HG02571 (cell line): ENCODE data around the gene SLC7A14.

Experiments used
- ATAC-seq: cut with Tn5 transposase; IDR thresholded peaks from one replicate; pipeline ENCODE4 v1.9.1; 2021; ENCODE audit warnings: mild to moderate bottlenecking, moderate library complexity; ENCODE audit not compliant: unreplicated experiment

SLC7A14 gene

GRCh38 chr3:170500462-170500861 lies 85.4 kb downstream of the SLC7A14 start:
- no peak for ATAC-seq

DNA sequence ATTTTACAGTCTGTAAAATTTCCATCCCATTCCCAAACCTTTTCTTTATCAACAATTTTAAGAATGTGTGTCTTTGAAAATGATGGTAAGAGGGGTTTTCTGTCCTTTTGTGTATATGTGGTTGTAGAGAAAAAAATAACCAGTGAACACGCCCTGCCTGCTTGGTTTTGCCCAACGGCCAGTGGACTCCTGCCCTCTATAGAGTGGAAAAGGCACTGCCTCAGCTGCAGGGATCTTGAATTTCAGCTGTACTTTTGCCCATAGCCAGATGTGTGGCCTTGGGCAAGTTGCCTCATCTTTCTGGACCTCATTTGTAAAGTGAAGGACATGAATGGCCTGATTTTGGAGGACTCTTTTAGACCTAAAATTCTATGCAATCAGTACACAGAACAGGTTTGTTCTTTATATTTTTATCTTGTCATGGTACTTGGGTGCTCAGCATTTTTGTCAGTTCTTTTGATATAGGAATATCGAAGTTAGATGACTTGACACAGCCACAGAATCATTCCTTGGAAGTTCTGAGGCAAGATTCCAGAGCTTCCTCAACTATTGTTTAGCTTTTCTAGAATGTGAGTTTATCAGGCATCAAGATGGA lies 86.2 kb downstream of the SLC7A14 start:
- no peak for ATAC-seq

DNA sequence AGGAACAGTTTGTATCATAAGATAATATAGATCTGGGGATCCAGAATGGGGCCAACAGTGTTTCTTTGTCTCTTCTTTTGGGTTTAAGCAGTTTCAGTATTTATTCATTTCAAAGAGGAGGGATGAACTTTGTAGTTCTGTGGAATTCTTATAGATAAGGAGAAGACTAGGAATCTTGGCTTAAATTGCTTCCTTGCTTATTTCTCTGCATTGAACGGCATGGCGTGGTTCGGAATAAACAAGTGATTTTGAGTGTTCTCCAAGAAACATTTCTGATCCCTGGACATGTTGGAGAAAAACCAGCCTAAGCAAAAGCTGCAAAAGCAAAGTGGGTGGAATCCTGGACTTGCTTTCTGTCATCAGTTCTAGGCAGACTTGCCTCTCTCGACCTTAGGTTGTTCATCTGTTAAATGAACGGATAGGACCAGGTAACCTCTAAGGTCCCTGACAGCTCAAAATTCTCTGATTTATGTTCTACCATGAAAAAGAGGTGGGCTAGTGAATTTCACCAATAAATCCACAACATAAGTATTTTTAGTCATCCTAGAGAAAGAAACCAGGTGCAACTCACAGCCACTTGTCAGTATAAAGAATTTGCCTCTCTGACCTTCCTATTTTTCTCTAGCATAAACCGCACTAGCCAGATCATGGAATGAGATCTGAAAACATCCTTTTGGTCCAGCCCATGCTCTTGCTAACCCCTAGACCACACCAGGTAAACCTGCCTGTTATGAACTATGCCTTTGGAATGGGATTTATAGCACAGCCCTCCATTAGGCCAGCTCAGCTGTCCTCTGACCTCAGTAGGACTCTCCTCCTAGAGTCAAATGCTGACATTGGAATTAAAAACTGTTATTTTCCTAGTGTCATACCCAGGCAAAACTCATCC lies 88.4 kb downstream of the SLC7A14 start:
- no peak for ATAC-seq

DNA sequence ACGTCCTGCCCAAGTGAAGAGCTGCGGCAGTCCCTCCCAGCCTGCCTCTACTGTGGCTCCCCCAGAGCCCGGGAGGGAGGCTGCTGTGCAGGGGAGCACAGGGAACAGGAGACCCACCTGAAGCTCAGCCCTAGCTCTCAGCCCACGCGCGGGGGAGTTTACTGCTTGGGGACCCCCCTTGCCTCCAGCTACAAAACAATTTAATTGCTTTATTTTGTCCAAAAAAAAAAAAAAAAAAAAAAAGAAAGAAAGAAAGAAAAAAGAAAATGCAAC lies 89.1 kb downstream of the SLC7A14 start:
- ATAC-seq = no peak

GRCh38 chr3:170496026-170496867 lies 89.6 kb downstream of the SLC7A14 start:
- ATAC-seq = no peak

GRCh38 chr3:170494766-170495165 lies 91.1 kb downstream of the SLC7A14 start:
- ATAC-seq = no peak

DNA sequence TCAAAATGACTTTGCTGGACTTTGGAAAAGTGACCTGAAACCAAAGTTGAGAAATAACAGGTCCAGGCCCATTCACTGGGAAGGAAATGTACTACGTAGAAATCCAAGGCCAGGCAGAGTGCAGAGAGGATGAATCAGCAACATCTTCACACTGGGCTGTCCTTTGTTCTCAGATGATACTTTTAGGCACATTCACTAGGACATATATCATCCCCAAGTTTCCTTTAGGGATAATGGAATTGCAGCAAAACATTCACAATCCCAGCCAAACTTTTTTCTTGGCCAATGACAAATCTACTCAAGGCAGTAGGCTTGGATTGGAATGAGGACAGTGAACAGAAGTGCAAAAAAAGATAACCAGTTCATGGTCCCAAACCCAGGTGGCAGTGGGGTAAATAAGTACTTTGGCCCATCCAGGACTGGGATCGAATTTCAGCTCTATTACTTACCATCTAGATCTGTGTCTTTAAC lies 92.1 kb downstream of the SLC7A14 start:
- ATAC-seq = no peak

- ATAC-seq = no peak
These were observed 94.0 kb downstream of the SLC7A14 start for GRCh38 chr3:170491901-170492300.

DNA sequence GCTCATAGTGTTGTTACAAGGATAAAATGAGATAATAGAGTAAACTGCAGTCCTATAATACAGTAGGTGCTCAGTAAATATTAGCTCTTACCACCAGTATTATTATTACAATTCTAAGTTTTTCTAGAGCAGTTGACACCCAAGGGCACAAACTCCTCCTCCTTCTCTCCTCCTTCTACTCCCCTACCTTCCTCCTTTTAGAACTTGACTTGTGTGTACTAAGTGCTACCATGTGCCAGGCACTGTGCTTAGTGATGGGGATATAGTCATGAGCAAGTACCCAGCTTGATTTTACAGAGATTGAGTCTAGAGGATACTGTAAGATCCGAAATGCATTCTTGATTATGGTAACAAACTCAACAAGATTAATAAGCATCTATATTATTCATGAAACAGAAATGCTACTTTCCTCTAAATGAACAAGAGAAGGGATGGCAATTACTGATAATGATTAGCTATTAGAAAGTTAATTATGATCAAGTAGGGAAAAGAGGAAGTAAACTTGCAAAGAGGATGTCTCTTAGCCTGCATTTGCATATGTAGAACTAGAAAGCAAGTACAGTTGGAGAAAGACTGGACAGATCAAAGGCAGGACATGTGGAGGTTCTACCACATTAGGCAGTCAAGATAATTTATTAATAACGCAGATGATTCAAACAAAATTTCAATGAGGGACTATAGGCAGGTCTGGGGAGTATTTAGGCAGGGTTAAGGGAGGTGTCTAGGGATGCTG lies 94.9 kb downstream of the SLC7A14 start:
- ATAC-seq = no peak

DNA sequence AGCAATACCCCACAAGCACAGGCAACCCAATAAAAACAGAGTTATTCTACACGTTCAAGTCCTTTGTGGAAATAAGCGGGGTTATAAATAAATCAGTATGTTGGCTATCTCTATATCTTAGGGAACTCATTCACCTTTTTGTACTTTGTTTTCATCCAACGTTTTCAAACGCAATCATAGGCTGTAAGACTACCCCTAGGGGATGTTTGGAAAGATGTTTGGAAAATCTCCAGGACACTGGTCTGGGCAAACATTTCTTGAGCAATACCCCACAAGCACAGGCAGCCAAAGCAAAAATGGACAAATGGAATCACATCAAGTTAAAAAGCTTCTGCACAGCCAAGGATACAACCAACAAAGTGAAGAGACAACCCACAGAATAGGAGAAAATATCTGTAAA lies 97.1 kb downstream of the SLC7A14 start:
- ATAC-seq = no peak

DNA sequence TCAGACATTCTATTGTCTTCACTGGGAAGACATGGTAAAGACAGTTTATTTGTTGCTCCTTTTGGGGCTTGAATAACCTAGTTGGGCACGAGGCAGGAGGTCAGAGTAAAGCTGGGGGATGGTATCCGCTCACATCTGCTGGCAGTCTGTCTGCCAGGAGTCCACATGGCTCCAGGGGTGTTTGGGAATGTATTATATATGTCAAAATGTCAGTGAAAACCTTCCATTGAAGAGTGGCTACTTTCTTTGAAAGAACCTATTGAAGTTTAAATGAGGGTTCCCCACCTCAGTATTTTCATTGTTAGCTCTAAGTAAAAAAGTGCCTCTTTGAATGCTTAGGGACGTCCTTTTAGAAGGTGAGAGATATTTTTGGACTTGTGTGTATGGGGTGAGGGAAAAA lies 98.8 kb downstream of the SLC7A14 start:
- ATAC-seq = no peak

- no peak for ATAC-seq
These were observed 99.5 kb downstream of the SLC7A14 start for GRCh38 chr3:170486398-170486797.

DNA sequence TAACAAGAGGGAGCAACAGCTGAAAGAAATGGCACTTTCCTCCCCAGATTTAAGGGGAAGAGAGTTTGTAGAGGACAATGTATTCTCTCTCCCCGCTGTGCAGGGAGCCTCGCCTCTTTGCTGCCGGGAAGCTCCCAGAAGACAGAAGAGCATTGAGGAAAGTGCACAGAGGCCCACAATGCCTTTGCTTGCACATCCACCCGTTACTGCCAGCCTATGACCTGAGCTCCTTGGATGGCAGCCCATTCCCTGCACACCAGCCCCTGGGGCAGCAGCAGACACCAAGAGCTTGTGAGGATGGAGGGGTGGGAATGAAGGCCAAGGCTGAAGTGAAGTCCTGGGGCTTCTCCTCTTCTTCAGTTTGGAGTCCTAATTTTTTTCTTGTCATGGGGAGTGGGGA lies 100.2 kb downstream of the SLC7A14 start:
- ATAC-seq = no peak

DNA sequence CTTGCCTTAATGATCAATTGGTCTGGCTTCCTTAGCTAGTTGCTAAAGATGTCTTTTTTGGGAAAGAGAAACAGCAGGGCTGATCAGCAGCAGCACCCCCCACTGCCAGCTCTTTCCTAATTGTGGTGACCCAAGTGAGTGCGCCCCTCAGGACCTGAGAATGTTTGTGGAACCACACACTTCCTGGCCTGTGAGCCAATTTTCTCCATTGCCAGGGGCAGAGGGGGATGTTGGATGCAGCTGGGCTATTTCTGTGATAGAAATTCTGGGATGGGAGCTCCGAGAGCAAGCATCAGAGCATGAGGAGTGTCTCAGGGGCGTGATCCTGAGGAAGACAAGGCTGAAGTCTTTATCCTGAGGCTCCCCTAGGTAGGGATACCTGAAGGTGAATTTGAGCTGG lies 100.6 kb downstream of the SLC7A14 start:
- no peak for ATAC-seq

- no peak for ATAC-seq
These were observed 101.0 kb downstream of the SLC7A14 start for GRCh38 chr3:170484869-170485268.

- ATAC-seq = no peak
These were observed 102.2 kb downstream of the SLC7A14 start for GRCh38 chr3:170483485-170484262.

DNA sequence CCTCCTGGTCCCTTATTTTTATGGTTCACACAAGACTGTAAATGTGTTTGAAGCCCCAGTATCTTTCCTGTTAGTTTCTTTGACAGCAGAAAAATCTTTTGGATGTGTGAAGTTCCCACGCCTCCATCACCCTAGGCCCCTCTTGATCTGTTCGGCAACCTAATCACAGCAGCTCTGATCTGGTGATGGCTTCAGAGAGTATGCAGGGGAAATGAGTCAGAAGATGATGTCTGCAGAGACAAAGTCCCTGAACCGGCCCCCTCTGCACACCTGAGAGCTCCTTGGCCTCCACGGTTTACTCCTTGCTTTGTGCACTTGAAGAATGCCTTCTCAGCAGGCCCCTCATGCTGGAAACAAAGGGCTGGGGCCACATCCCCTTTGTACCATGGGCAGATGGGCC lies 103.7 kb downstream of the SLC7A14 start:
- no peak for ATAC-seq

DNA sequence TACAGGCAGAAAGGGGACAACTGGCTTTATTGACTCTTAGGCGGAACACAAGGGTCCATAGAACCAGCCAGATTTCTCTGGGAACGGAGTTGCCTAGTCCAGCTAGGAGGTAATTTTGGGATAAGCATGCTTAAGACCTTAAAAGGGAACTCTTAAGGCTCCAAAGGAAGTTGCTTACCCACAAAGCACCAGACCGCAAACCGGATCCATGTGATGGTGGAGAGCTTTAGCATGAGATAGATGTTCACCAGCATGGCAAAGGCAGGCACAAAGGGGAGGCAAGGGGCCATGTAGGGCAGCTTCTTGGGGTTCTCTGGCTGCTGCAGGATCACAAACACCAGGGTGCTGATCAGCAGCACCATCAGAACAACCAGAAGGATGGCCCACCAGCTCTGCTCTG lies 105.8 kb downstream of the SLC7A14 start:
- ATAC-seq = no peak

DNA sequence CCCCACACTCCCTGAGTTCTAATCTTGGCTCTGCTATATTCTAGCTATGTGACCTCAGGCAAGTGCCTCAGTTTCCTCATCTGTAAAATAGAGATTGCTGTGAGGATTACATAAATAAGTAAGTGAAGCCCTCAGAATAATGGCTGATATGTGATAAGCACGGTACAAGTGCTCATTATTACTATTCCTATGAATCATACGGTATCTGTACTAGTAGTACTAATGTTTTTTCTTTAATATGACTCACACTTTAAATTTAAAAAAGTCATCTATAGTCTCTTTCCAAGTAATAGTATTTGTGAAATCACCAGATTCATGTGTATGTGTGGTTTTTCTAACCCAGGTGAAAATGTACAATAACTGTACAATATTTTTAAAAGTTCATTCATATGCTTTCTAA lies 108.5 kb downstream of the SLC7A14 start:
- no peak for ATAC-seq

- ATAC-seq = no peak
These were observed 109.6 kb downstream of the SLC7A14 start for GRCh38 chr3:170476291-170476690.
